Parathyroid adenoma (tissue), 2 donors: ENCODE measurements around the gene PLXNA4.

Experiments
- H2AFZ ChIP-seq: fragments of 300-600 bp; sonication (generic); one replicate; pipeline ENCODE4 v1.7.0; 2017; ENCODE audit warnings: antibody characterized with exemption, mild to moderate bottlenecking
- H3K27ac ChIP-seq: fragments of 300-600 bp; sonication (generic); one replicate; pipeline ENCODE4 v1.7.0; 2017
- H3K27me3 ChIP-seq: fragments of 300-600 bp; sonication (generic); one replicate; pipeline ENCODE4 v1.7.0; 2017; ENCODE audit warnings: low read length; ENCODE audit not compliant: control insufficient read depth, insufficient read depth
- H3K36me3 ChIP-seq: fragments of 300-600 bp; sonication (generic); one replicate; pipeline ENCODE4 v1.7.0; 2017; ENCODE audit warnings: low read length; ENCODE audit not compliant: control insufficient read depth, insufficient read depth
- H3K4me1 ChIP-seq: fragments of 300-600 bp; sonication (generic); one replicate; pipeline ENCODE4 v1.7.0; 2017; ENCODE audit warnings: control low read depth
- H3K4me2 ChIP-seq: fragments of 300-600 bp; sonication (generic); one replicate; pipeline ENCODE4 v1.7.0; 2017; ENCODE audit warnings: low read length
- H3K4me3 ChIP-seq: fragments of 300-600 bp; sonication (generic); one replicate; pipeline ENCODE4 v1.7.0; 2017; ENCODE audit warnings: low read depth, low read length
- H3K79me2 ChIP-seq: fragments of 300-600 bp; sonication (generic); one replicate; pipeline ENCODE4 v1.7.0; 2017; ENCODE audit warnings: control low read depth
- H3K9ac ChIP-seq: fragments of 300-600 bp; sonication (generic); one replicate; pipeline ENCODE4 v1.7.0; 2017; ENCODE audit warnings: mild to moderate bottlenecking
- H3K9me3 ChIP-seq: fragments of 300-600 bp; sonication (generic); one replicate; pipeline ENCODE4 v1.7.0; 2017; ENCODE audit warnings: low read length; ENCODE audit not compliant: control insufficient read depth
- CTCF ChIP-seq: fragments of 300-600 bp; sonication (generic); IDR thresholded peaks from one replicate; pipeline ENCODE4 v1.7.0; 2017; ENCODE audit warnings: antibody characterized with exemption, mild to moderate bottlenecking
- donor health status: primary hyperparathyroidism.

Gene PLXNA4

GRCh38 chr7:132110692-132111091, 465.6 kb downstream of the PLXNA4 start:
- Histone ChIP-seq H3K36me3 (no peaks in the 10 kb centered on the region), H3K4me1 (no peaks in the 10 kb centered on the region), H3K27ac (no peak overlapping the region), H3K9me3 (no peaks in the 10 kb centered on the region), H3K9ac (no peak overlapping the region), H2AFZ (no peak overlapping the region), H3K27me3 (no peaks in the 10 kb centered on the region), H3K4me2 (no peak overlapping the region), H3K4me3 (no peak overlapping the region), H3K79me2 (no peaks in the 10 kb centered on the region)
- no peak for TF ChIP-seq CTCF

- Histone ChIP-seq H3K27me3 (no peaks in the 10 kb centered on the region), H2AFZ (no peak overlapping the region), H3K4me3 (no peak overlapping the region), H3K4me1 (no peaks in the 10 kb centered on the region), H3K79me2 (no peaks in the 10 kb centered on the region), H3K9ac (no peak overlapping the region), H3K27ac (no peak overlapping the region), H3K4me2 (no peak overlapping the region), H3K9me3 (no peaks in the 10 kb centered on the region), H3K36me3 (no peaks in the 10 kb centered on the region)
- TF ChIP-seq CTCF, result no peak
Observed at GRCh38 chr7:132109769-132110168, 466.5 kb downstream of the PLXNA4 start.

- H3K27me3 ChIP-seq, result no peaks in the 10 kb centered on the region
- no peak overlapping the region for H2AFZ ChIP-seq
- H3K4me1 ChIP-seq, result no peaks in the 10 kb centered on the region
- H3K9me3 ChIP-seq, result no peaks in the 10 kb centered on the region
- no peaks in the 10 kb centered on the region for H3K36me3 ChIP-seq
- no peak overlapping the region for H3K9ac ChIP-seq
- no peak overlapping the region for H3K27ac ChIP-seq
- TF ChIP-seq CTCF, result no peak
- H3K4me3 ChIP-seq, result no peak overlapping the region
- no peak overlapping the region for H3K4me2 ChIP-seq
- no peaks in the 10 kb centered on the region for H3K79me2 ChIP-seq
Observed at GRCh38 chr7:132108563-132108962, 467.7 kb downstream of the PLXNA4 start.

GRCh38 chr7:132106491-132106890, 469.8 kb downstream of the PLXNA4 start:
- H3K36me3 ChIP-seq, result no peaks in the 10 kb centered on the region
- no peak overlapping the region for H3K9ac ChIP-seq
- H2AFZ ChIP-seq, result no peak overlapping the region
- TF ChIP-seq CTCF, result no peak
- no peaks in the 10 kb centered on the region for H3K79me2 ChIP-seq
- no peak overlapping the region for H3K27ac ChIP-seq
- no peaks in the 10 kb centered on the region for H3K9me3 ChIP-seq
- H3K27me3 ChIP-seq, result no peaks in the 10 kb centered on the region
- no peak overlapping the region for H3K4me2 ChIP-seq
- H3K4me3 ChIP-seq, result no peak overlapping the region
- H3K4me1 ChIP-seq, result no peaks in the 10 kb centered on the region

- H2AFZ ChIP-seq, result no peak overlapping the region
- H3K9me3 ChIP-seq, result no peaks in the 10 kb centered on the region
- no peaks in the 10 kb centered on the region for H3K27me3 ChIP-seq
- H3K9ac ChIP-seq, result no peak overlapping the region
- no peak overlapping the region for H3K4me2 ChIP-seq
- H3K79me2 ChIP-seq, result no peaks in the 10 kb centered on the region
- no peaks in the 10 kb centered on the region for H3K36me3 ChIP-seq
- no peak for TF ChIP-seq CTCF
- no peak overlapping the region for H3K4me3 ChIP-seq
- H3K27ac ChIP-seq, result no peak overlapping the region
- no peaks in the 10 kb centered on the region for H3K4me1 ChIP-seq
Observed at GRCh38 chr7:132105096-132105495, 471.2 kb downstream of the PLXNA4 start.
